Endodermal cell (in vitro differentiated cells): ENCODE results near the gene HSPA1B. TPM values are rescaled to one million over a fixed set of nuclear protein-coding genes. Genes with fewer than 3 reads are reported as not detected.
"Not testable (repeated sequence)": the region's sequence is repeated elsewhere in the genome, so short reads cannot be mapped to it uniquely, and the experiment has no call there.

Experiments used
- DNase-seq: peaks from one replicate; pipeline ENCODE4 v3.0.0-alpha.2; 2017
- H3K27ac ChIP-seq: 2 replicates; pipeline ENCODE4 v1.5.1; 2013; ENCODE audit warnings: mild to moderate bottlenecking, low read depth, low read length, moderate library complexity
- H3K27me3 ChIP-seq: 2 replicates; pipeline ENCODE4 v1.6.1; 2013; ENCODE audit warnings: mild to moderate bottlenecking, low read length, moderate library complexity; ENCODE audit not compliant: insufficient read depth, control insufficient read depth, poor library complexity, severe bottlenecking
- H3K36me3 ChIP-seq: 2 replicates; pipeline ENCODE4 v1.7.0; 2013; ENCODE audit warnings: mild to moderate bottlenecking, low read length, moderate library complexity; ENCODE audit not compliant: control insufficient read depth, insufficient read depth
- H3K4me1 ChIP-seq: one replicate; pipeline ENCODE4 v1.7.0; 2013; ENCODE audit warnings: low read length; ENCODE audit not compliant: control insufficient read depth, insufficient read depth
- H3K4me3 ChIP-seq: 2 replicates; pipeline ENCODE4 v1.5.1; 2013; ENCODE audit warnings: mild to moderate bottlenecking, low read length, moderate library complexity
- H3K9ac ChIP-seq: 2 replicates; pipeline ENCODE4 v1.6.1; 2013; ENCODE audit warnings: mild to moderate bottlenecking, low read length, moderate library complexity; ENCODE audit not compliant: poor library complexity, severe bottlenecking; ENCODE audit errors: extremely low read depth
- H3K9me3 ChIP-seq: 2 replicates; pipeline ENCODE4 v1.6.1; 2013; ENCODE audit warnings: mild to moderate bottlenecking, low read length, moderate library complexity; ENCODE audit not compliant: control insufficient read depth
- H3K27ac Mint-ChIP-seq: 2 replicates; pipeline ENCODE4 v1.8.0; 2020; ENCODE audit warnings: mixed read lengths
- H3K27me3 Mint-ChIP-seq: 2 replicates; pipeline ENCODE4 v1.8.0; 2021; ENCODE audit warnings: mild to moderate bottlenecking, mixed read lengths; ENCODE audit not compliant: insufficient read depth
- H3K36me3 Mint-ChIP-seq: 2 replicates; pipeline ENCODE4 v1.8.0; 2020; ENCODE audit warnings: low read depth, mixed read lengths
- H3K4me1 Mint-ChIP-seq: 2 replicates; pipeline ENCODE4 v1.8.0; 2020; ENCODE audit warnings: mixed read lengths
- H3K4me3 Mint-ChIP-seq: 2 replicates; pipeline ENCODE4 v1.8.0; 2020; ENCODE audit warnings: mild to moderate bottlenecking, moderate library complexity, mixed read lengths
- H3K9me3 Mint-ChIP-seq: 2 replicates; pipeline ENCODE4 v1.8.0; 2020; ENCODE audit warnings: mild to moderate bottlenecking, mixed read lengths
- WGBS, 2 experiments: methylation state at CpG; one replicate each; pipeline versions ENCODE4 v1.1.5 to v1.1.7; 2013; ENCODE audit warnings: missing lambda C conversion rate in 2 of 2, mixed read lengths in 1 of 2; ENCODE audit not compliant: insufficient coverage in 1 of 2, insufficient read length in 1 of 2; 5-methylcytosine and 5-hydroxymethylcytosine counted together
- total RNA-seq, 2 donors: library from RNA; stranded (reverse); fragmentation: NEBNext Ultra II Directional in 1 of 2; extraction: Animal tissue kit (Norgen Biotek cat#: 25700) in 1 of 2; gene quantifications; 2 replicates in 1 of 2; 3 replicates in 1 of 2; pipeline ENCODE4 v1.2.1, GENCODE V29; 2021
- TF ChIP-seq, protein P1 (sequence below): fragments of 200-600 bp; sonication (generic); conservative IDR thresholded peaks from 2 replicates; pipeline ENCODE4 v1.5.0; 2021; ENCODE audit warnings: antibody characterized with exemption, mild to moderate bottlenecking

HSPA1B gene
- total RNA-seq, 2 donors from 2014 or later = 61.8 to 83.9 TPM

- no peak for DNase-seq
- 24 to 29% methylated on average over 8 to 12 of the region's 12 CpGs for whole genome bisulfite sequencing, 2 experiments
- H3K9ac ChIP-seq = peak overlapping the region; percentile 90
- Mint-ChIP-seq H3K27ac (peak overlapping the region; percentile 99), H3K36me3 (peaks cover 62% of the 10 kb centered on the region), H3K9me3 (no peaks in the 10 kb centered on the region), H3K4me1 (peaks cover 19% of the 10 kb centered on the region), H3K4me3 (peak overlapping the region; percentile 100), H3K27me3 (no peaks in the 10 kb centered on the region)
- H3K4me3 ChIP-seq = peak overlapping the region; percentile 96
- no peaks in the 10 kb centered on the region for H3K27me3 ChIP-seq
- H3K36me3 ChIP-seq = peaks cover 51% of the 10 kb centered on the region
- no peak overlapping the region for H3K27ac ChIP-seq
- TF ChIP-seq, protein P1, sequence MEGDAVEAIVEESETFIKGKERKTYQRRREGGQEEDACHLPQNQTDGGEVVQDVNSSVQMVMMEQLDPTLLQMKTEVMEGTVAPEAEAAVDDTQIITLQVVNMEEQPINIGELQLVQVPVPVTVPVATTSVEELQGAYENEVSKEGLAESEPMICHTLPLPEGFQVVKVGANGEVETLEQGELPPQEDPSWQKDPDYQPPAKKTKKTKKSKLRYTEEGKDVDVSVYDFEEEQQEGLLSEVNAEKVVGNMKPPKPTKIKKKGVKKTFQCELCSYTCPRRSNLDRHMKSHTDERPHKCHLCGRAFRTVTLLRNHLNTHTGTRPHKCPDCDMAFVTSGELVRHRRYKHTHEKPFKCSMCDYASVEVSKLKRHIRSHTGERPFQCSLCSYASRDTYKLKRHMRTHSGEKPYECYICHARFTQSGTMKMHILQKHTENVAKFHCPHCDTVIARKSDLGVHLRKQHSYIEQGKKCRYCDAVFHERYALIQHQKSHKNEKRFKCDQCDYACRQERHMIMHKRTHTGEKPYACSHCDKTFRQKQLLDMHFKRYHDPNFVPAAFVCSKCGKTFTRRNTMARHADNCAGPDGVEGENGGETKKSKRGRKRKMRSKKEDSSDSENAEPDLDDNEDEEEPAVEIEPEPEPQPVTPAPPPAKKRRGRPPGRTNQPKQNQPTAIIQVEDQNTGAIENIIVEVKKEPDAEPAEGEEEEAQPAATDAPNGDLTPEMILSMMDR = no peak
- H3K9me3 ChIP-seq = no peaks in the 10 kb centered on the region
- no peaks in the 10 kb centered on the region for H3K4me1 ChIP-seq
Measured at GRCh38 chr6:31836474-31837368, 9.2 kb downstream of the HSPA1B start.

DNA sequence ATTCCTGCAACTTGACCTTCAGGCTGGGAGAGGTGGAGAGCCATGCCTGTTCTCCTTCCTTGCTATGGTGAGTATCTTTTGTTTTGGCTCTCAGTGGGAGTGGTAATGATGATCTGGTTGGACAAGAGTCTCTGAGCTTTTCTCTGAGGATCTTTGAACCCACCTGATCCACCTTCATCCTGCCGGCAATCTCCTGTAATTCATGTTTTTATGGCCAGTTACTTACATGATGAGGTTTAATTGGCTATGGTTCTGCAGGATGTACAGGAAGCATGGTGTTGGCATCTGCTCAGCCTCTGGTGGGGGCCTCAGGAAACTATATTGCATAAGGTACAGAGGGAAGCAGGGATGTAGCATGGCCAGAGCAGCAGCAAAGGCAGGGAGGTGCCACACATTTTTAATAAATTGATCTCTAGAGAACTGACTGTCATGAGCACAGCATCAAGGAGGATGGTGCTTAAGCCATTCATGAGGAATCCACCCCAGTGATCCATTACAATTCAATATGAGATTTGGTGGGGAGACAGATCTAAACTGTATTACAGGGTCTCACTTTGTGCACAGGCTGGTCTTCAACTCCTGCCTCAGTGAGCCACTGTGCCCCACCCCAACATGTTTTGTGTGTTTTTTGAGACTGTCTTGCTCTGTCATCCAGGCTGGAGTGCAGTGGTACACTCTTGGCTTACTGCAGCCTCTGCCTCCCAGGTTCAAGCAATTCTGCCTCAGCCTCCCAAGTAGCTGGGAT is 10.0 kb downstream of the HSPA1B start:
- H3K36me3 Mint-ChIP-seq = peaks cover 62% of the 10 kb centered on the region
- DNase-seq = no peak
- H3K4me1 ChIP-seq = no peaks in the 10 kb centered on the region
- H3K4me3 ChIP-seq = peak overlapping the region; percentile 96
- no peak overlapping the region for H3K27ac ChIP-seq
- H3K4me3 Mint-ChIP-seq = peak overlapping the region; percentile 100
- TF ChIP-seq, protein P1 = no peak
- no peaks in the 10 kb centered on the region for H3K27me3 Mint-ChIP-seq
- H3K27ac Mint-ChIP-seq = peak overlapping the region; percentile 99
- H3K9me3 Mint-ChIP-seq = no peaks in the 10 kb centered on the region
- WGBS, 2 experiments = 79% methylated on average over 1 of the region's 1 CpG; no CpG with 5 or more reads in 1 of the 2 experiments
- no peaks in the 10 kb centered on the region for H3K9me3 ChIP-seq
- H3K27me3 ChIP-seq = no peaks in the 10 kb centered on the region
- peaks cover 19% of the 10 kb centered on the region for H3K4me1 Mint-ChIP-seq
- H3K36me3 ChIP-seq = peaks cover 51% of the 10 kb centered on the region
- H3K9ac ChIP-seq = peak overlapping the region; percentile 90

DNA sequence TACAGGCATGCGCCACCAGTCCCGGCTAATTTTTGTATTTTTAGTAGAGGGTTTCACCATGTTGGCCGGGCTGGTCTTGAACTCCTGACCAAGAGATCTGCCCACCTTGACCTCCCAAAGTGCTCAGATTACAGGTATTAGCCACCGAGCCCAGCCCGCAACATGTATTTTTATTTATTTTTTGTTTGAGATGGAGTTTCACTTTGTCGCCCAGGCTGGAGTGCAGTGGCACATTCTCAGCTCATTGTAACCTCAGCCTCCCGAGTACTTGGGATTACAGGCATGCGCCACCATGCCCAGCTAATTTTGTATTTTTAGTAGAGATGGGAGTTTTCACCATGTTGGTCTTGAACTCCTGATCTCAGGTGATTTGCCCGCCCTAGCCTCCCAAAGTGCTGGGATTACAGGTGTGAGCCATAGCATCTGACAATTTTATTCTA is 10.6 kb downstream of the HSPA1B start:
- Histone ChIP-seq H3K4me3 (peak overlapping the region; percentile 96), H3K36me3 (peaks cover 51% of the 10 kb centered on the region), H3K9ac (peak overlapping the region; percentile 90)
- H3K4me1 ChIP-seq, H3K27me3 Mint-ChIP-seq, H3K27ac Mint-ChIP-seq, H3K9me3 ChIP-seq, H3K27me3 ChIP-seq, DNase-seq, H3K9me3 Mint-ChIP-seq, H3K27ac ChIP-seq: not testable (repeated sequence)
- Mint-ChIP-seq H3K4me3 (peak overlapping the region; percentile 100), H3K4me1 (peaks cover 19% of the 10 kb centered on the region), H3K36me3 (peaks cover 62% of the 10 kb centered on the region)
- 91 to 94% methylated on average over 8 to 9 of the region's 9 CpGs for WGBS, 2 experiments
